Germinal center (tissue), 1 donor: ENCODE data around the gene MAPK8IP3.

ENCODE experiments used
- DNase-seq: peaks from one replicate; pipeline ENCODE4 v3.0.0; 2012; ENCODE audit warnings: mixed read lengths, low spot score

The MAPK8IP3 gene, protein sequence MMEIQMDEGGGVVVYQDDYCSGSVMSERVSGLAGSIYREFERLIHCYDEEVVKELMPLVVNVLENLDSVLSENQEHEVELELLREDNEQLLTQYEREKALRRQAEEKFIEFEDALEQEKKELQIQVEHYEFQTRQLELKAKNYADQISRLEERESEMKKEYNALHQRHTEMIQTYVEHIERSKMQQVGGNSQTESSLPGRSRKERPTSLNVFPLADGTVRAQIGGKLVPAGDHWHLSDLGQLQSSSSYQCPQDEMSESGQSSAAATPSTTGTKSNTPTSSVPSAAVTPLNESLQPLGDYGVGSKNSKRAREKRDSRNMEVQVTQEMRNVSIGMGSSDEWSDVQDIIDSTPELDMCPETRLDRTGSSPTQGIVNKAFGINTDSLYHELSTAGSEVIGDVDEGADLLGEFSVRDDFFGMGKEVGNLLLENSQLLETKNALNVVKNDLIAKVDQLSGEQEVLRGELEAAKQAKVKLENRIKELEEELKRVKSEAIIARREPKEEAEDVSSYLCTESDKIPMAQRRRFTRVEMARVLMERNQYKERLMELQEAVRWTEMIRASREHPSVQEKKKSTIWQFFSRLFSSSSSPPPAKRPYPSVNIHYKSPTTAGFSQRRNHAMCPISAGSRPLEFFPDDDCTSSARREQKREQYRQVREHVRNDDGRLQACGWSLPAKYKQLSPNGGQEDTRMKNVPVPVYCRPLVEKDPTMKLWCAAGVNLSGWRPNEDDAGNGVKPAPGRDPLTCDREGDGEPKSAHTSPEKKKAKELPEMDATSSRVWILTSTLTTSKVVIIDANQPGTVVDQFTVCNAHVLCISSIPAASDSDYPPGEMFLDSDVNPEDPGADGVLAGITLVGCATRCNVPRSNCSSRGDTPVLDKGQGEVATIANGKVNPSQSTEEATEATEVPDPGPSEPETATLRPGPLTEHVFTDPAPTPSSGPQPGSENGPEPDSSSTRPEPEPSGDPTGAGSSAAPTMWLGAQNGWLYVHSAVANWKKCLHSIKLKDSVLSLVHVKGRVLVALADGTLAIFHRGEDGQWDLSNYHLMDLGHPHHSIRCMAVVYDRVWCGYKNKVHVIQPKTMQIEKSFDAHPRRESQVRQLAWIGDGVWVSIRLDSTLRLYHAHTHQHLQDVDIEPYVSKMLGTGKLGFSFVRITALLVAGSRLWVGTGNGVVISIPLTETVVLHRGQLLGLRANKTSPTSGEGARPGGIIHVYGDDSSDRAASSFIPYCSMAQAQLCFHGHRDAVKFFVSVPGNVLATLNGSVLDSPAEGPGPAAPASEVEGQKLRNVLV (N-terminal part only)

DNA sequence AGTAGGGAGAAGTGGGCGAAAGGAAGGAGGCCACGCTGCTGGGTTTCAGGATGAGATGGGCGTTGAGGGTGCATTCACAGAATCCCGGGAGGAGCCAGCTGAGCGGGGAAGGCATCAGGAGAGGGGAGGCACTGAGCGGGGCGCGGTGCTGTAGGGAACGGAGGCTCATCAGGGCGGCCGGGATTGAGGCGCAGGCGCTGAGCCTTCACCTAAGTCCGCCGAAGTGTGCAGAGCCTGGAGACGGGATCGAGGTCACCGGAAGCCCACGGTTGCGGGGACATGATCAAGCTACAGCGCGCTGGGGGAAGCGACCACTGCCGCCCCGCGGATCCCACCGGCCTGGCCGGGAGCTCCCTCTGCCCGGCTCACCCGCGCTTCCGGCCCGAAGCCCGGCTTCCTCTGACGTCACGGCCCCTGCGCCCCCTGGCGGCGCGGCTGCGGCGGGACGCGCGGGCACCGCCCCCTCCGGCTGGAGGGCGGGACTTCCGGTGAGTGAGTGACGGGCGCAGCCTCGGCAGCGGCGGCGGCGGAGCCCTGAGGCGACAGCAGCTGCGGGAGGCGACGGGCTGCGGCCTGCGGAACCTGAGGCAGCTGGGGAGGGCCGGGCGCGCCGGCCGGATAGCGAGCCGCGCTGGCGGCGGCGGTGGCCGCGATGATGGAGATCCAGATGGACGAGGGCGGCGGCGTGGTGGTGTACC is at the start of gene MAPK8IP3:
TSS of gene MAPK8IP3 (plus strand) at position 508 of the 698 bp plus-strand sequence. CDS start at position 653, 145 bp downstream.
- DNase-seq = peak; percentile 96

DNA sequence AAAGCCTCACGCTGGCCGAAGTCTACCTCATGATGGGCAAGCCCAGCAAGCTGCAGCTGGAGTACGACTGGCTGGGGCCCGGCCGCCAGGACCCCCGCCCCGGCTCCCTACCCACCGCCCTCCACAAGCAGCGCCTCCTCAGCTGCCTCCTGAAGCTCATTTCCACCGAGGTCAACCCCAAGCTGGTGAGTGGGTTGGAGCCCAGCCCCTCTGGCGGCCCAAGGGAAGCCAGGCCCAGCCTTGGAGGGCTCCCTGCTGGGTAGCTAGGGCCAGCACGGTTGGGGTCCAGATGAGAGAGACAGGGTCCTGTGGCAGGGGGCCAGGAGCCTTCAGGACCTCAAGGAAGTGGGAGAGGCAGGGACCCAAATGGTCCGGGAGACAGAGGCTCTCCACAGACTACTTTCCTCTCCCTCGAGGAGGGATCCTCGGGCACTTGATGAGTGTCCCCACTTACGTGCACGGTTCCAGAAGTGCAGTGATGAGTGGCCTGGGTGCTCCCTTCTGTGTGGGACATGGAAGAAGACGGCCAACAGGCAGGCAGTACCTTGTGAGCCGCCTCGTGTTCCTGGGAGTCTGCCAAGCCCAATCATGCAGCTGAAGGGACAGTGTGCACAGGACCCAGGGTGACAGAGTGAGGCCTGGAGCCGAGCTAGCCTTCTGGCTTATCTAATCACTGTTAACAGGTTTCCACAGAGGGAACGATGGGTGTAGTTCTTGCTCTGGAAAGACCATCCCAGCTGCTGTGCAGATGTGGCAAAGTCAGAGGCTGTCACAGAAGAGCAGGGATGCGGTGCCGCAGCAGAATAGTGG is 49.0 kb upstream of the MAPK8IP3 start:
- no peak for DNase-seq

DNA sequence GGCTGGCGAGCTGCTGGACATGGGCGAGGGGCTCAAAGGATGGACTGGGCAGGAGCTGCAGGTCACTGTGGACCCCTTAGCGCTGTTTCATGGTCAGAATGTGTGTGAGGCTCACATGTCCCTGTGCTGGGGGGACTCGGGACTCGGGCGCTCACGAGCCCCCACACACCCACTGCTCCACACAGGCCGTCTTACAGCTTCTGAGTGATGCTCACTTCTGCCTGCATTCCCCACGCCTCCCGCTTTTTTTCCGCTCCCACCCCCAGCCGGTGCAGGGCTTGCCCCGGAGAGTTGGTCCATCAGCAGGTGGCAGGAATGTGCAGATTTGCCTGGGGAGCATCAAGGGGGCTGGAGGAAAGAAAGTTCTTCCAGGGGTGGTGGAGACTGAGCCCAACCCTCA is 48.2 kb upstream of the MAPK8IP3 start:
- DNase-seq = no peak

DNA sequence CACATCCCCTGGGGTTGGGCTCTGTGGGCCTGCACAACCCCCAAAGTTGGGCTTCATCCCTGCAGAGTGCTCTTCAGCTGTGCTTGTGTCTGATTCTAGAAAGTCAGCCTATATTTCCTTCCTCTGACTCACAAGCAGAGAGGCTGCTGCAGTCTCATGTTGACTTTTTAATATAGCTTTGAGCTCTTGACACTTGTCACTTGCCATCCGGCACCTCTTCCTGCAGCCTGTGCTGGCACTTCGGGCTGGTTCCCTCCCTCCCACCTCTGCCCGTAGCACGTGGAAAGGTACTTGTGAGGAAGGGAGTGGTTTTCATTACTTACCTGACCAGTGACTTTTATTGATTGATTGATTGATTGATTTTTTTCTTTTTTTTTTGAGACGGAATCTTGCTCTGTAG is 47.0 kb upstream of the MAPK8IP3 start:
- no peak for DNase-seq

DNA sequence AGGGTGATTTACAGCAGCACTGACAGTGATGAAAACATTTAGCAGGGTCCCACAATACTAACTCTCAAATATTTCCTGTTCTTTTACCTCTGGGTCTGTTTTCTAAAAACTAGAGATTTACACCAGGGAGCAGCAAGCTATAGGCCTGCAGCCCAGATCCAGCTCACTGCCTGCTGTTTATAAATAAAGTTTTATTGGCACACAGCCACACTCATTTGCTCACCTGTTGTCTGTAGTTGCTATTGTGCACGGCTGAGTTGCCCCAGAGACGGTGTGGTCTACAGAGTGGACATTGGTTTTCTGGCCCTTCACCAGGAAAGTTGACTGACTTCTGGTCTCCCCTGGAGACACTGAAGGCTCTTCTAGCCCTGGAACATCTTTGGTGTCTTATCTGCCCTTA is 44.2 kb upstream of the MAPK8IP3 start:
- no peak for DNase-seq

DNA sequence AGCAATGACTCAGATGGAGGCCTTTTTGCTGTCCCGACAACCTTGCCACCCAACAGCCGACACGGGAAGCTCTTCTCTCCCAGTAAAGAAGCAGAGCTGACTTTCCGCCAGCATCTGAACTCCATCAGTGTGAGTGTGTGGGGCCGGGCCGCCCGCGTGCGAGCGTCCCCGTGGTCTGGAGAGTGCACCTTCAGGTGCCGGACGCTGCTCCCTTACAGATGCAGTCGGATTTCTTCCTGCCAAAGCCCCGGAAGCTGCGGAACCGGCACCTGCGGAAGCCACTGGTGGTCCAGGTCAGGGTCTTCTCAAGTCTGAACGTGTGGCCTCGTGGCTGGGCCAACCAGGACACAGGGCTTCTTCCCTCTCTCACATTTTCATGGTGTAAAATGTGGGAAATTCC is 43.5 kb upstream of the MAPK8IP3 start:
- no peak for DNase-seq

DNA sequence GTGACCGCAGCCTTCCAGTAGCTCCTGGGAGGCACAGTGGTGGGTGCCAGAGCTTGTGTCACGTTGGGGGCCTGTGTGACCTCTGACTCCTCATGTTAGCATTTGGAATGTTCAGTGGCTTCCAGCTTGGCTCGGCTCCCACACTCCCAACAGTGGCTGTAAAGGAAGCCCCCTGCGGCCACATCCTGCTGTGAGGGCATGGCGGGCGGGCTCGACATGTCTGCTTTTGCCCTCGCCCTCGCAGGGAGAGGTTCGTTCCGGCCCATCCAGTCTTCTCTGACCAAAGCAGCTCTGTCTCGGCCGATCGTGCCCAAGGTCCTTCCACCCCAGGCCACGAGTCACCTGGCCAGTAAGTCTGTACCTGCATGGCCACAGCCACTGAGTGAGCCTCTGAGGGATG is 40.2 kb upstream of the MAPK8IP3 start:
- DNase-seq = no peak

DNA sequence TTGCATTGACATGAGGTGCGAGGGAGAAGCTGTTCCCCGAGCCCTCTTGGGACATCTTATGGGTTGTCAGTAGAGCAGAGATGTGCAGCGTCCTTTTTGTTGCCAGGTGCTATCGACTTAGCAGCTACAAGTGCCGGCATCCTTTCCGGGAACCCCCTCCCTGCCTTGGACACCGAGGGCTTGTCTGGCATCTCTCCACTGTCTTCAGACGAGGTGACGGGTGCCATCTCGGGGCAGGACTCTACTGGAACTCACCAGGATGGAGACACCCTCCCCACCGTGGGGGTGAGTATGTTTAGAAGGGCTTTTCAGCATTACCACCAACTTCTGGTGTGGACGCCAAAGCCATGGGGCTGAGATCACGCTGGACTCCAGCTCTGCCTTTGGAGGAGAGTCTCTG is 39.7 kb upstream of the MAPK8IP3 start:
- no peak for DNase-seq

DNA sequence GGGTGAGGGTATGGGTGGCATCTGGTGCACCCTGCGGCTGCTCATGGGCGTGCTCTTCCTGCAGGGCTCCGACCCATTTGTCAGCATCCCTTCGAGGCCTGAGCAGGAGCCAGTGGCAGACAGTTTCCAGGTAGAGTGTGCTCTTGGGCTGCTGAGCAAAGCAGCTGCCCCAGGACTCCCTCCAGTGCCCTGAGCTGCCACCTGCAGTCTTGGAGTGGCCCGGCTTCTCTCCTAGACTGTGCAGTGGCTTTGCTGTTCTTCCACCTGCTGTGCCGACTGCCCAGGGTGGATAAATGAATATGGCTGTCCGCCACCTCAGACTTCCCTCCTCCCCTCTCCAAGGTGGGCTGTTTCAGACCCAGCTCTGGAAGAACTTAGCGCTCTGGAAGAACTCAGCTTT is 38.7 kb upstream of the MAPK8IP3 start:
- no peak for DNase-seq

DNA sequence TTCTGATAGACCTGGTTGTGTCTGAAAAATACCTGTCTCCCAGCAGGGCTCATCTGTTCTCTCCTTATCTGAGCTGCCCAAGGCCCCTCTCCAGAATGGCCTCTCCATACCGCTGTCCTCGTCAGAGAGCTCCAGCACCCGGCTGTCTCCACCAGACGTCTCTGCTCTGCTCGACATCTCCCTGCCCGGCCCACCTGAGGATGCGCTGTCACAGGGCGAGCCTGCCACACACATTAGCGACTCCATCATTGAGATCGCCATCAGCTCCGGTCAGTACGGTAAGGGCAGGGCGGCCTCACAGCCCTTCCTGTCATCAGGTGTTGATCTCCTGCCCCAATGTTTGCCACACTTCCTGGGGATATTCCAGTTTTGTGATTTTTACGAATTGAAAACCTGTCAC is 38.1 kb upstream of the MAPK8IP3 start:
- no peak for DNase-seq

DNA sequence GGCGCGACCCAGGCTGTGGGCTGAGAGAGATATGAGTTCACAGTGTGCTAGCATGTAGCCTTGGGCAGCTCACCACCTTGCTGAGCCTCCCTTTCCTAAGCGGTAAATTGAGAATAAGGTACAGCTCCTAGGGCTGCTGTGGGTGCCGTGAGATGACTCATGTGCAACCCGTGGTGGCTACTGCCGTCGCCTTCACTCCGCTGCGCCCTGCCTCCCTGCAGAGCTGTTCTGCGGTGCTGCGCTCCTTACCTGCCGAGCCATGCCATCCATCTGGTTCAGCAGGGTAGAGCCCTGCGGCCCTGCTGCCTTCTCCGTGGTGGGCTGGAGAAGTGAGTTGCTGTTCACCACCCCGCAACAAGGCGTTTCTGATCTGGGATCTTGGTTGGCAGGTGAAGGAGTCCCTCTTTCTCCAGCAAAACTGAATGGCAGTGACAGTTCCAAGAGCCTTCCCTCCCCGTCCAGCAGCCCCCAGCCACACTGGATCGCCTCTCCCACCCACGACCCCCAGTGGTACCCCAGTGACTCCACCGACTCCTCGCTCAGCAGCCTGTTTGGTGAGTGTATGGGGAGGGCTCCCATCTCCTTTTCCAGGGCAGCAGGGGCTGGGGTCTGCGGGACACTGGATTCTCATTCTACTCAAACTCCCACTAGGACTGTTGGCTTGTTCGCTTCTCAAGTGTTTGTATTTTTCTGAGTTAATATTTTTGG is 37.2 kb upstream of the MAPK8IP3 start:
- DNase-seq = no peak

DNA sequence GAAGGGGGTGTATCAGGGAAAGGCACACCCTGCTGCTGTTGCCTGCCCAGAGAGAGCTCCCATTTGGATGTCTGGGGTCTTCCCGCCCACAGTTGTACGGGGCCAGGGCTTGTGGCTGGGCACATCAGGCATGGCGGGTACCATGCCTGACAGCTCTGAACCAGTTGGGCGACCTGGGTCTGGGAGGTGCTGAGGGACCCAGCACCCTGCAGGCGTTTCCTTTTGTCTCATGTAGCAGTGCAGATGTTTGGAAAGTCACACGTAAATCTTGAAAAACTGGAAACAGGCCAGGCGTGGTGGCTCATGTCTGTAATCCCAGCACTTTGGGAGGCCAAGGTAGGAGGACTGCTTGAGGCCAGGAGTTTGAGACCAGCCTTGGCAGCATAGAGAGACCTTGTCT is 36.3 kb upstream of the MAPK8IP3 start:
- no peak for DNase-seq

DNA sequence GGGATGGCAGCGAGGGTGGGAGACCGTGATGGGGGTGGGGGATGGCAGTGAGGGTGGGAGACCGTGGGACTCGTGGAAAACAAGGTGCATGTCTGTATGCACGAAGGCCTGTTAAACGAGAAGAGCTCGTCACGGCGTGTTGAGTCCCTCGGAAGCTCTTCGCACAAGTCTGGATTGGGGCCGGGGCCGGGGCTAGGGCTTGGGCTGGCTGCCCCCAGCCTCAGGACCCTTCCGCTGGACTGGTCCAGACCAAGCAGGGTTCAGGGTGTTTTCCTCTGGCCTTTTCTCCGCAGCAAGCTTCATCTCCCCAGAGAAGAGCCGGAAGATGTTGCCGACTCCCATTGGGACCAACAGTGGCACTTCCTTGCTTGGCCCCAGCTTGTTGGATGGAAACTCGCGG is 35.6 kb upstream of the MAPK8IP3 start:
- DNase-seq = no peak

DNA sequence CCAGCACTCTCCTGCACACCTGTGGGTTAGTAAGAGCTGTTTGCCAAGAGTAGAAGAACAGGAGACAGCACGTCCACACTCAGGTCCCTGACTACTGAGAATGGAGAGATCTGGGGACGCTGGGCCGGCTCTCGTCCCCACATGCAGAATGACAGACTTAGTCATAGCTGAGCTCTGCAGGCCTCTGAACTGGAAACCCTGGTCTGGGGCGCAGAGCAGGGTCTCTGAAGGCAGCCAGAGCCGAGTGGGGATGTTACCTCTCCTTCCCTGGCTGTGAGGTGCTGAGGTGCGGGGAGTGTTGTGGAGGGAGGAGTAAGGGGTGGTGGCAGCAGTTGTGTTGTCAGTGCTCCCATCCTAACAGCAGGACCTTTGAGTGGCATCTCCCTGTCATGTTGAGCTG is 35.1 kb upstream of the MAPK8IP3 start:
- no peak for DNase-seq

DNA sequence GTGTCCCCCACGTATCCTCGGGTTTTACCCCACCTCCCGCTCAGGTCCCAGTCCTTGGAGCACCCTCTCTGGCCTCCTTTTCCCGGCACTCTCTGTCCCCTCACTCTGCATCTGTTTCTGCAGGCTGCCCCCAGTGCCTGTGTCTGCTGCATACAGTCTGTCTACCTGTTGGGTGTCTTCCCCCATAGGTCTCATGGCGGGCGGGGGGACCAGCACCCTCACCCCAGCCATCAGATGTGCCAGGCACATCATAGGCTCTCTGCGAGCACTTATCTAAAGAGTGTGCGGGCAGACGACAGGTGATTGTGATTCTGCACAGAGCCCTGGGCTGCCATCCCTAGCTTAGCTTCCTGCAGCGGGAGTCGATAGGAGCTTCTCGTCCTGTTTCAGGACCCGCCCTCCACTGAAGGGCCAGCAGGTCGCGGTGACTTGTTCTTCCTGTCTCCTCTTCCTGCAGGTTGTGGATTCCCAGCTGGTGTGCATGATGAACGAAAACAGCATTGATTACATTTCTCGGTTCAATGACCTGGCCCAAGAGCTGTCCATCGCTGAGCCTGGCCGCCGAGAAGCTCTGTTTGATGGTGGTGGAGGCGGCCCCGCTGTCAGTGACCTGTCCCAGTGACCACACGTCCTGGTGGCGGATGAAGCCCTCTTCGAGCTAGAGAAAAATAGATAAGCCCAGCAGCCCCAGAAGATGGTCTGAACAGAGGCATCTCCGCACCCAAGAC is 32.4 kb upstream of the MAPK8IP3 start:
- DNase-seq = no peak

DNA sequence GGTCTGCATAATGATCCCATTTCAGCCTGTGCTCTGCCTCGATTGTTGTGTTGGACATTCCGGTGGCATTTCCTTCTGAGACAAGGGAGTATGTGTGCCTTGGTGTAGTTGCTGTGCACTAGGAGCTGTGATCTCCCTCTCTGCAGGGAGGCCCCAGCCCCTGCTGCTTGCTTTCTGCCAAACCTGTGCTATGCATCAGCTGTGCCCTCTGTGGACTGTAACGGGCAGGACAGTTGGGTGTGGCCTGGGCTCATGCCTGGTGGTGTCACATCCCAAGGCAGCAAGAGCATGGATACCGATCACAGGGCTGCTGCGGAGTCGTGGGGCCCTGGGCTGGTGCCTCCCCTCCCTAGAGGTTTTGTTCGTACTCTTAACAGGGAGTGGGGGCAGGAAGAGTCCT is 31.7 kb upstream of the MAPK8IP3 start:
- DNase-seq = no peak

DNA sequence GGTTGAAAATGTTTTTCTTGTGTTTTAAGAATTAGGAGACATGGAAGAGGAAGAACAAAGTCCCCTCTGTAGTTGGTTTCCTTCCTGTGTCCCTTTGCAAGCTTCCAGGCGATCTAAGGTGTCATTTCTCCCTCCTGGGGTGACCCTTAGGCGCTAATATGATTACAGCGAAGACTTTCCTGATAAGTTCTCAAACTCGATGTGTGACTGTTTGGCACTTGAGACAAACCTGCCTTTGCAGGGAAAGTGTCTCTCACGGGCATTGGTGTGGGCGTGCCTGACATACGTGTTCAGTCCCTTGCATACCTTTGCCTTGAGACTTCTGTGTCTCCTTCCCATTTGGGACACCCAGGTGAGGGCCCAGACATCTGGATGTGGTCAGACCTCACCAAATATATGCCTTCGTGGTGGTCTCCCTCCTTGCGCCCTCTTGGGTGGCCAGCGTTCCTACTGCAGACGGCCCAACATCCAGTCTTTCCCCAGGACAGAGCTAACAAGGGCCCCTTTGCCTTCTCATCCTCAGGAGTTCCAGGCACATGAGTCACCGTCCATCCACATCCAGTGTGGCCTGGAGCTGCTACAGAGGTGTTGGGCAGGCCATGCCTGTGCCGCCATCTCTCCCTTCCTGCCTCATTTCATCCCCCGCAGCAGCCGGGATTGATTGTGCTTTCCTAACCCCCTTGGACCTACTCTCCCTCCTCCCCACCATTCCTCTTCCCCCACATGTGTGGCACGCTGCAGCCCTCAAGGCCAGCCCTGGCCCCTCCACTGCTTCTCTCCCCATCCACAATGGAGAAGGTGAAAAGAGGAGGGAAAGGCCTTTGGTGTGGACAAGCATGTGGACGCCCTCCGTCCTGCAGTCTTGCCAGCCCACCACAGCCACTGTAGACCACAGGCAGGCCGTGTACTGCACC is 31.0 kb upstream of the MAPK8IP3 start:
- no peak for DNase-seq

DNA sequence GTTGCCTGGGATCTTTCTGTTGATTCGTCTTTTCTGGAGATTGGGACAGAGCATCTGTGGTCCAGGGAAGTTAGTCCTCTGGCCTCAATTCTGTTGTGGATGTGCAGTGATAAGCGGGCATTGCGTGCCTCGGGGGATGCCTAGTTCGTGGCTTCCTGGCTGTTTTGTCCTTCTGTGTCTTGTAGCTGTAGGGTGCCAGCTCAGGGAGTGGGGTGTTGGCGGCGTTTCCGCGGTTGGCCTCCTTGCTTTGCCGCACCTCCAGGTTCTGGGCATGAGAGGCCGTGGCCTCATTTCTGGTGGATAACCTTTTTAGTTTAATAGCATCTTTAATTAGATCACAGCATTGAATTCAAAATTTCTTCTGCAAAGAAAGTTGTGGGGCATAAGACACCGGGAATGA is 29.3 kb upstream of the MAPK8IP3 start:
- no peak for DNase-seq
